GM18519 (cell line): Measurements from ENCODE around the gene CYCS.

Source experiments
- ATAC-seq: cut with Tn5 transposase; IDR thresholded peaks from one replicate; pipeline ENCODE4 v1.9.1; 2021; ENCODE audit warnings: mild to moderate bottlenecking, moderate library complexity; ENCODE audit not compliant: unreplicated experiment, low FRiP score

CYCS gene

GRCh38 chr7:25075459-25075858 is 49.6 kb downstream of the CYCS start:
- no peak for ATAC-seq

GRCh38 chr7:25073451-25073850 is 51.6 kb downstream of the CYCS start:
- no peak for ATAC-seq
